T-helper 2 cell treated with Interferon-gamma antibody and Interleukin-4, amounts not matched to agents 5 μg/mL and 100 μg/mL, for 36 hours (primary cell): ENCODE data around the gene ALK.

Source experiments
- DNase-seq: peaks from one replicate; pipeline ENCODE4 v3.0.0; 2021; ENCODE audit warnings: low spot score
- H3K27ac Mint-ChIP-seq: one replicate; pipeline ENCODE4 v1.8.0; 2021; ENCODE audit warnings: mild to moderate bottlenecking, mixed read lengths
- H3K27me3 Mint-ChIP-seq: one replicate; pipeline ENCODE4 v1.8.0; 2021; ENCODE audit warnings: low read depth, mixed read lengths
- H3K36me3 Mint-ChIP-seq: one replicate; pipeline ENCODE4 v1.8.0; 2021; ENCODE audit warnings: low read depth, mixed read lengths
- H3K4me1 Mint-ChIP-seq: one replicate; pipeline ENCODE4 v1.8.0; 2021; ENCODE audit warnings: low read depth, mixed read lengths
- H3K4me3 Mint-ChIP-seq: one replicate; pipeline ENCODE4 v1.8.0; 2022; ENCODE audit warnings: mild to moderate bottlenecking, moderate library complexity, mixed read lengths
- H3K9me3 Mint-ChIP-seq: one replicate; pipeline ENCODE4 v1.8.0; 2021; ENCODE audit warnings: mixed read lengths

The ALK gene

DNA sequence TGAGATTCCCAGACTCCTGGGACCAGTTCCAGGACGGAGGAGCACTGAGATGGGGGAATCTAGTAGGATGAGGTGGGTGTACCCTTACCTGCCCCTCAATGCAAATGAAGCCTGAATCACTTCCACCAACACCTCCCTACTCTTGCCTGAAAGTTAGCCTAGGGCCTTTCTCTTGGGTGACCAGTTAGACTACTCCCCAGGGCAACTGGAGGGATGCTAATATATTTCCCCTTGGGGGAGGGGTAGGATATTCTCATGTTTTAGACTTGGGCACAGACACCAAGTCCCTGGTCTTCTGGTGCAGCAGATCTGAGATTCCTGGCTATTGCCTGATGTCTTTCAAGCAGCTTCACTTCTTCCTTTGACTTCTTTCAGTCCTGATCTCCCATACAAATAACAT is 334.5 kb downstream of the ALK start:
- DNase-seq: no peak
- Mint-ChIP-seq H3K27me3 (peaks cover 6% of the 10 kb centered on the region), H3K4me3 (no peak overlapping the region), H3K36me3 (no peaks in the 10 kb centered on the region), H3K9me3 (no peaks in the 10 kb centered on the region), H3K4me1 (no peaks in the 10 kb centered on the region), H3K27ac (no peak overlapping the region)

DNA sequence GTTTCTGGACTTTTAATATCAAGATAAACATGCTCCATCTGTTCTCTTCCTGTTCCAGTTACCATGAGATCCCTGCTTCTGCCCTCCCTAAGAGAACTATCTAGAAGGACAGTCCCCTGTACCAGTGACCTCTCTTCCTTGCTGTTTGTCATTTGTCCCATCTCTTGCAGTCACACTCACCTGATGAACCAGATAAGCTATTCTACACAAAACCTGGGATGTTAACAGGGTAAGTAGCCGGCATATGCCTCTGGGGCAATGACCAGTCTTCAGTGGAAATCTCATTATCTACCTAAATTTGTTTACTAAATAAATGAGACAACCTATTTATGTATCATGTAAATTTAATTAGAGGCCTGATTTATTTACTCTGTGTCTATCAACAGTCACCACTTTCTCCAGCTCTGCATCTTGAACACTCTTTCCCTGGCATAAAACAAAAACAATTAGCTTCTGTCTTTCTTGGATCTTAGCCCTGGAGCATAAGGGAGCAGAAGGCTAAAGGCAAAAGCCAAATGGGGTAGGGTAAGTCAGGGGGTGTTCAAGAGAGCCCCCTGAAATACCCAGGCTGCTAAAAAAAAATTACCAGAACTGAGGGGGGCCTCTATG is 337.7 kb downstream of the ALK start:
- no peak for DNase-seq
- no peaks in the 10 kb centered on the region for H3K36me3 Mint-ChIP-seq
- no peak overlapping the region for H3K4me3 Mint-ChIP-seq
- no peaks in the 10 kb centered on the region for H3K9me3 Mint-ChIP-seq
- no peaks in the 10 kb centered on the region for H3K4me1 Mint-ChIP-seq
- no peak overlapping the region for H3K27ac Mint-ChIP-seq
- peaks cover 6% of the 10 kb centered on the region for H3K27me3 Mint-ChIP-seq

DNA sequence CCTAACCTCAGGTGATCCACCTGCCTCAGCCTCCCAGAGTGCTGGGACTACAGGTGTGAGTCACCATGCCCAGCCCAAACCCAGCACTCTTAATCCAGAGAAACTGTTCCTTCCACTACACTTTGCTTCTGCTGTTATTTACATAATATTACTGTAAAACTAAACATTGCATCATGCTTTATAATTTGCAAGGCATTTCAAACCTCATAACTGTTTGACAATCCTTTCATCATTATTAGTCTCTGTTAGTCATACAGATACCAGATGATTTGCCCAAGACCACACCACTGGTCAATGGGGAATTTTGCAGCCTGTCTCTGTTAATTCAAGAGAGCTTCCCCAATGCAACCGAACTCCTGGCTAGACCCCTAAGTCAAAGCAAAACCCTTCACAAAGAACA is 338.3 kb downstream of the ALK start:
- H3K36me3 Mint-ChIP-seq: no peaks in the 10 kb centered on the region
- no peak overlapping the region for H3K4me3 Mint-ChIP-seq
- H3K9me3 Mint-ChIP-seq: no peaks in the 10 kb centered on the region
- H3K27me3 Mint-ChIP-seq: peaks cover 6% of the 10 kb centered on the region
- DNase-seq: no peak
- H3K27ac Mint-ChIP-seq: no peak overlapping the region
- no peaks in the 10 kb centered on the region for H3K4me1 Mint-ChIP-seq

DNA sequence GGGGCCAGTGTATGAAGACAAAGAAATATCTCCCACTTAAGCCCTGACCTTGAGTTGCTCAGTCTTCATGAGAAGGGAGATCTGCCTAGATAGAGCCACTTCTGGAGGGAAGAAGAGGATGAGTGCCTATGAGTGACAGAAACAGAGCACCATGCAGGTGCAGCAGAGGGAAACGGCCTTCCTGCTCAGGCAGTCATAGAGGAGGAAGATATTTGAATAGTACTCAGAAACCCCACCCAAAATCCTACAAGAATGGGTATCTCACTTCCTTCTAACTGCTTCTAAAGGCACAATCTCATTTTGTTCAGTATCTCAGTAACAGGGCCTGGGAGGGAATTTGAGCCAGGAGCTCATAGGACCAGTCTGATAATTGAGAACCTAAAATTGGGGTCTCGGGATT is 339.3 kb downstream of the ALK start:
- Mint-ChIP-seq H3K36me3 (no peaks in the 10 kb centered on the region), H3K4me3 (no peak overlapping the region), H3K27me3 (peaks cover 4% of the 10 kb centered on the region), H3K27ac (no peak overlapping the region), H3K4me1 (no peaks in the 10 kb centered on the region), H3K9me3 (no peaks in the 10 kb centered on the region)
- no peak for DNase-seq

DNA sequence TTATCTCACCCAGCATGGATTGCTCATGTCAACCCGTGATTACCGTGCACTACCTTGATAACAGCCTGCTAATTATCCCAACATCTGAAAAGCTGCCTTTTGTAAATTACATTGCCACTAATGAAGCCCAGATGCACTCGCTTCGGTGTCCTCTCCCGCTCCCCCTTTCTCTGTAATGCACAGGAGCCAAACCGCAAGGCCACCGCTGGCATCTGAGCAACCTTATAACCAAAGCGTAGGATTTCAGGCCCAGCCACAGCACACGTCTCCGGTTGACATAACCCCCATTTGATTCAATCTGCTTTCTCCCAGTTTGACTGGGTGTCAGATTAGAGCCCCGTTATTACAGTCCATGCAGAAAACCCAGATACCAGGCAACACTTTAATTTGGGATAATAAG is 341.2 kb downstream of the ALK start:
- Mint-ChIP-seq H3K36me3 (no peaks in the 10 kb centered on the region), H3K4me3 (no peak overlapping the region), H3K27ac (no peak overlapping the region), H3K4me1 (no peaks in the 10 kb centered on the region), H3K9me3 (no peaks in the 10 kb centered on the region), H3K27me3 (no peaks in the 10 kb centered on the region)
- DNase-seq: no peak

DNA sequence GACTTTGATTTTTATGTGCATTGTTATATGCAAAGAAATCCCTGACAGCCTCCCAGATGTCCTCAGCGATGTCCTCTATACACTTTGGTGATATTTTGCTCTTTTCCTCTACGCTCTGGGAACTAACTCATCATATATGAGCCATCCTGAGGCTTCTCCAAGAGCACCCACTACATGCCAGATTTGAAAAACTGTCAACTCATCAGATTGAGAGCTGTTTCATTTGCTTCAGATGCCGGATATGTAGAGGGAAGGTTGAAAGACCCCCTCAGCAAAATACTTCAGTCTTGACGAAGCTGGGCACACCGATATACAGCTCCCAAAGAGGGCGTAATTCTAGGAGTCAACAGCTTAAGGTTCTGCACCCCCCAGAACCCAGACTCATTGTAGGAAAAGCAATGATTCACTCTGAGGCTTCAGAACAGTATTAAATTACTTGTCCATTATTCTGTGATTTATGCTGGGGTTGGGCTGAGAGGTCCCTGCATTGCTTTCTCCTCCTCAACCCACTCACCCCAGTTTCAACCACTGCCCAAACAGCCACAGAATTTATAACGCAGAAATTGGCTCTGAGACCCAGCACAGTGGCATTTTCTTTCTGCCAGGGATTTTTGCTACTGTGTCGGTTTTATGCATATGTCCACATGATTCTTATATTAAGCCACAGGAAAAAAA is 341.8 kb downstream of the ALK start:
- no peak for DNase-seq
- H3K27me3 Mint-ChIP-seq: no peaks in the 10 kb centered on the region
- no peak overlapping the region for H3K4me3 Mint-ChIP-seq
- H3K9me3 Mint-ChIP-seq: no peaks in the 10 kb centered on the region
- H3K27ac Mint-ChIP-seq: no peak overlapping the region
- H3K36me3 Mint-ChIP-seq: no peaks in the 10 kb centered on the region
- no peaks in the 10 kb centered on the region for H3K4me1 Mint-ChIP-seq

DNA sequence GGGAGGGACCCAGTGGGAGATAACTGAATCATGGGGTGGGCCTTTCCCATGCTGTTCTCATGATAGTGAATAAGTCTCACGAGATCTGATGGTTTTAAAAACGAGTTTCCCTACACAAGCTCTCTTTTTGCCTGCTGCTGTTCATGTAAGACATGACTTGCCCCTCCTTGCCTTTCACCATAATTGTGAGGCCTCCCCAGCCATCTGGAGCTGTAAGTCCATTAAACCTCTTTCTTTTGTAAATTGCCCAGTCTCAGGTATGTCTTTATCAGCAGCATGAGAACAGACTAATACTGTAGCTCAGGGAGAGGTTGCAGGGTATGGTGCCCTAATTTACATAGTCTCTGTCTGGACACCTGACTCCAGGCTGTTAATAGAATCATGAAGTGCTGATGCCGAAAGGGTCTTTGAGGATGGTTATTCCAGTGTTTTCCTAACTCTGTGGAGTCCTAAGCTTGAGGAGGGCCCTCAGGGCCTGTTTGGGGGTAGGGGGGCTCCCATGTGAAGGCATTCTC is 343.2 kb downstream of the ALK start:
- no peaks in the 10 kb centered on the region for H3K36me3 Mint-ChIP-seq
- no peak overlapping the region for H3K4me3 Mint-ChIP-seq
- no peak for DNase-seq
- H3K4me1 Mint-ChIP-seq: no peaks in the 10 kb centered on the region
- no peaks in the 10 kb centered on the region for H3K27me3 Mint-ChIP-seq
- H3K27ac Mint-ChIP-seq: no peak overlapping the region
- no peaks in the 10 kb centered on the region for H3K9me3 Mint-ChIP-seq

DNA sequence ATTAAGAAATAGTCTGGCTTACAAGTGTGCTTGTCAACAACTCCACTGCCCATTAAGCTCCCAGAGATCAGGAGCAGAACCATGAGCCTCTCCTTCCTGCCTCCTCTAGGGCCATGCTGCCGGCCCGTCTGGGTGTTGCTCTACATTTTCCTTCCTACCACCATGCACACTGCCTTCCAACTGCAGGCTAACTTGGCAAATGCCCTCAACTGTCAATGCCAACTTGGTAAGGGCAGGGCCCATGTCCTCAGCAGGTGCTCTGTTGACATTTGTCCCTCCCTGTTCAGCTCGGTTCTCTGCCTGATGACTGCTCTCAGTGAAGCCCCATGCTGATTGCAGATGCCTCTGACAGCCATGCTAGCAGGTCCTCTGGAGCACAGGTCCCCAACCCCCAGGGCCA is 345.2 kb downstream of the ALK start:
- DNase-seq: no peak
- no peaks in the 10 kb centered on the region for H3K9me3 Mint-ChIP-seq
- H3K4me3 Mint-ChIP-seq: no peak overlapping the region
- H3K4me1 Mint-ChIP-seq: no peaks in the 10 kb centered on the region
- H3K27ac Mint-ChIP-seq: no peak overlapping the region
- no peaks in the 10 kb centered on the region for H3K27me3 Mint-ChIP-seq
- no peaks in the 10 kb centered on the region for H3K36me3 Mint-ChIP-seq

DNA sequence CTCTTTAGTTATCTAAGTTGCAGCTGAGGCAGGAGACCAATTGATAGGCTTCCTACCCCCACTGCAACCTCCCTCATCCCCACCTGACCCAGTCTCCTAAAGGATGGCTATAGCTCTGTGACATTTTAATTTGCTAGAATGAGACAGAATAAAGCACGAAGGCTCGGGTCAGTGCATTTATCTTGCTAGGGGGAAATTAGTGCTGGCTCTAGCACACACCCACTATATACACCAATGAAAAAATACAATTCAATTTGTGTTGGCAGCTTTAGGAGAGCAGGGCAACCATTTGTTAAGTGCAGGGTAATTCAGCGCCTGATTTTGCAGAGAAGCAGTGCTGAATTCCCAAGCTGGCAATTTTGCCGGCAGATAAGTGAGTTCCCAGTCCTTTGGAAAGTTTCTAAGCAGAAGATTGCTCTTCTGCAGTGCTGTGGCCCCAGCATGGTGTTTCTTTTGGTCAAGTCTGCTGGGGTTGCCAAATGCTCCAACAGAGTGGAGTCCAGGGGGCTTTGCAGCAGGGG is 346.0 kb downstream of the ALK start:
- no peak overlapping the region for H3K27ac Mint-ChIP-seq
- H3K4me3 Mint-ChIP-seq: no peak overlapping the region
- no peaks in the 10 kb centered on the region for H3K27me3 Mint-ChIP-seq
- H3K36me3 Mint-ChIP-seq: no peaks in the 10 kb centered on the region
- DNase-seq: no peak
- no peaks in the 10 kb centered on the region for H3K4me1 Mint-ChIP-seq
- no peaks in the 10 kb centered on the region for H3K9me3 Mint-ChIP-seq

DNA sequence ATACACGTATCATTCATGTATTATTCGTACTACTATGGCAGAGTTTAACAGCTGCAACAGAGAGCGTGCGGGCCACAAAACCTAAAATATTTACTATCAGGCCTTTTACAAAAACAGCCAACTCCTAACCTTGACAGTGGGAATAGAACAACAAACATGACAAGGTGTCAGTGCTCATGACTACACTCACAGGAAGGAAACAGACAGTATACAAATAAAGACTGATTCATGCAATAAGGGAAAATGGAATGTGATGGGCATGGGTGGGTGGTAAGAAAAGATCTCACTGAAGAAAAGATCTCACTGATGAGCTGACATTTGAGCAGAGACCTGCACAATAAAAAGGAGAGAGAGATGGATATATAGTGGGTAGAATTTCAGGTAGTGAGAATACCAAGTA is 347.8 kb downstream of the ALK start:
- Mint-ChIP-seq H3K9me3 (no peaks in the 10 kb centered on the region), H3K27ac (no peak overlapping the region), H3K4me3 (no peak overlapping the region), H3K36me3 (no peaks in the 10 kb centered on the region), H3K4me1 (no peaks in the 10 kb centered on the region), H3K27me3 (no peaks in the 10 kb centered on the region)
- no peak for DNase-seq

DNA sequence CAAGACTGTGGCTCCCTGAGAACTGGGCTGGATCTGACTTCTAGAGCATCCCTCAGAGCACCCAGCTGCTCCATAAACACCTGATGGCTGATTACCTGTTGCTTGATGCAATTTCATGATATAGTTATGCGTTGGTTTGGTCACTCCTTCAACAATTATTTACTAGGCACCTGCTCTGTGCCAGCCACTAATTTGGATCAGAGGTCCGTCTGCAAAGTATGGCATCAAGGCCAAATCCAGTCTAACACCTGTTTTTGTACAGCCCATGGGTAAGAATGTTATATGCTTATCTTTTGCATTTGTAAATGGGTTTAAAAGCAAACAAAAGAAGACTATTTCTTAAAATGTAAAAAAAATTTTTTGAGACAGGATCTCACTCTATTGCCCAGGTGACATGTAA is 348.2 kb downstream of the ALK start:
- Mint-ChIP-seq H3K9me3 (no peaks in the 10 kb centered on the region), H3K27ac (no peak overlapping the region), H3K4me3 (no peak overlapping the region), H3K27me3 (no peaks in the 10 kb centered on the region), H3K4me1 (no peaks in the 10 kb centered on the region), H3K36me3 (no peaks in the 10 kb centered on the region)
- DNase-seq: no peak

DNA sequence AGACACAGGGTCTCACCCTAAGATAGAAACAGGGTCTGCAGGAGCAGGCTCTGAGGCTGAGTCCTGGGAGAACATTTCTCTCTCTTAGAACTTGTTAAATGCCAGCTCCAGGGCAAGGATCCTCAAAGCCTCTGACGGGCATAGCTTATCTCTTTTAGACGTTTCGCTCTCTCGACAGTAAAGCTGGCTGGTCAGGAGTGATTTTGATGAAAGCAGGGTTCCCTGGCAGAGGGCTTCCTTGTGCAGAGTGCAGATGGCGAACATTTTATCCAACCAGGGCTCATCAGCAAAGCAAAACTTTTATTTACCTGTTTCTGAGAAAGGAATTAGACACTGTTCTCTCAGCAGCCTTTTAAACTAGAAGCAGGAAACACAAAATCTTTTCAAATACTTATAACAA is 350.8 kb downstream of the ALK start:
- Mint-ChIP-seq H3K4me1 (no peaks in the 10 kb centered on the region), H3K9me3 (no peaks in the 10 kb centered on the region), H3K27ac (no peak overlapping the region), H3K27me3 (no peaks in the 10 kb centered on the region), H3K36me3 (no peaks in the 10 kb centered on the region), H3K4me3 (no peak overlapping the region)
- DNase-seq: no peak

DNA sequence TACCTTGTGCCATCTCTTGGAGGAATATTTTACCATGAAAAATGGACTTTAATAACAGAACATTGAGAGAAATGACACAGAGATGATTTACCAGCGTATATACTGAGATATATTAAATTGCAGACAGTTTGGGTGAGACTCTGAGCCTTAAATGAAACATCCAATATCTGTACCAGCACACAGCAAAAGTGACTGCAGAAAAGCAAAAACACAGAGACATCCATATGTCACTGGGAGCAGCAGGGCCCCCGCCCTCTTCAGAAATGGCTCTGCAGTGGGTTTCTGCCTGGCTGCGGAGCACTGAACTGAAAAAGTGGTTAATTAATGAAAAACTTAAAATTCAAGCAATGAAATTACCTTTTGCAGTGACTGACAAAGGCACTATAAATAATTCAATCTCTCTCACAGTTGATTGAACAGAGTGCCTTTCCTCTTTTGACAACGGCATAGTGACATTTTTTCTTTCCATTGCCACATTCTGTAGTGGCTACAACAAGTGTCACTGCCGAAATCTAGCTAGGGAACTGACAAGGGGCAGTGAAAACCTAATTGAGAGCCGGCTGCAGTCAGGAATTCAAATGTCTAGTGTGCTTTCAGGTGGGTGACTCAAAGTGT is 353.4 kb downstream of the ALK start:
- no peak overlapping the region for H3K27ac Mint-ChIP-seq
- no peaks in the 10 kb centered on the region for H3K9me3 Mint-ChIP-seq
- DNase-seq: no peak
- no peaks in the 10 kb centered on the region for H3K4me1 Mint-ChIP-seq
- H3K4me3 Mint-ChIP-seq: no peak overlapping the region
- no peaks in the 10 kb centered on the region for H3K27me3 Mint-ChIP-seq
- no peaks in the 10 kb centered on the region for H3K36me3 Mint-ChIP-seq

DNA sequence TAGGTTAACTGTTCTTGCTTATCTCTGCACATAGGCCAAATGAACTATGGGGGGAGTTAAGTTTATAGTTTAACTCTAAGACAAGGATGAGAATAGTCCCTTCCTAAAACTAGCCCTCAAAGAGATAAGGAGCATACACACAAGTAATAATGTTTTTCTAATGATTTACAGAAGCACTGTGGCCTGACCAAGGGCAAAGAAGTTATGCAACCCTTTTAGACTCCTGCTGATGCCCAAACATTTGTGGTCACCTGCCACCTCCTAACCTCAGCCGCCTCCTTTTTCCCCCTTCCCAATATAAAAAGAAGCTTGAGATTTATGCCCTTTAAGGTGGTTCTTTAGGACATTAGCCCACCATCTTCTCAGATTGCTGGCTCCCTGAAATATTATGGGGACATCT is 357.7 kb downstream of the ALK start:
- Mint-ChIP-seq H3K9me3 (no peaks in the 10 kb centered on the region), H3K27me3 (peaks cover under 1% of the 10 kb centered on the region), H3K36me3 (no peaks in the 10 kb centered on the region), H3K27ac (no peak overlapping the region), H3K4me1 (no peaks in the 10 kb centered on the region), H3K4me3 (no peak overlapping the region)
- DNase-seq: no peak
